GM12892 (cell line): ENCODE results near the gene KCNIP1.

Source experiments
- POLR2A ChIP-seq: IDR thresholded peaks from 2 replicates; pipeline ENCODE4 v1.6.1; 2011; ENCODE audit warnings: low read depth, low read length, control low read depth
- POLR2AphosphoS5 ChIP-seq: IDR thresholded peaks from 2 replicates; pipeline ENCODE4 v1.6.1; 2011; ENCODE audit warnings: low read depth, low read length, control low read depth
- TAF1 ChIP-seq: IDR thresholded peaks from 2 replicates; pipeline ENCODE4 v1.6.1; 2011; ENCODE audit warnings: low read depth, mild to moderate bottlenecking, control low read depth, low read length, borderline replicate concordance

GRCh38 chr5:170701334-170701733, 197.5 kb downstream of the KCNIP1 start:
- TF ChIP-seq POLR2AphosphoS5, result no peak
- TF ChIP-seq POLR2A, result no peak
- no peak for TF ChIP-seq TAF1
